Hematopoietic multipotent progenitor cell treated with erythropoietin and hydrocortisone succinate and interleukin-3 and kit ligand, for 15 days (in vitro differentiated cells): ENCODE results near the gene FOXRED1.
"Not testable (repeated sequence)": the region's sequence is repeated elsewhere in the genome, so short reads cannot be mapped to it uniquely, and the experiment has no call there.

Experiments used
- DNase-seq: peaks from one replicate; pipeline ENCODE4 v3.0.0-alpha.2; 2015; ENCODE audit warnings: low spot score

The FOXRED1 gene

GRCh38 chr11:126277322-126277721, 8.4 kb downstream of the FOXRED1 start:
- DNase-seq, result no peak

DNA sequence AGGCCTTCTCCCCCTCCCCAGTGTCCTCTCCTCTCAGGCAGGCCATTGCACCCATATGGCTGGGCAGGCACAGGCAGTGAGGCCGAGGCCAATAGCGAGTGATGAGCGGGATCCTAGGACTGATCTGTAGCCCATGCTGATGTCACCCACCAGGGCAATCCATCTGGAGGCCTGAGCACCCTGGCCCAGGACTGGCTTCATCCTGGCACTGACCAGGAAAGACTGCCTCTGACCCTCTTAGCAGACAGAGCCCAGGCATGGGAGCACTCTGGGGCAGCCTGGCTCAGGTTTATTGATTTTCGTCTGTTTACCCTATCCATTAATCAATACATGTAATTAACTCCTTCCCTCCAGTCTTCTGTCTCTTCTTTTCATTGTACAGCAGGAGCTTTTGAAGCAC, 8.8 kb downstream of the FOXRED1 start:
- no peak for DNase-seq

- DNase-seq, result no peak
These were observed 10.2 kb downstream of the FOXRED1 start for GRCh38 chr11:126279191-126279590.

DNA sequence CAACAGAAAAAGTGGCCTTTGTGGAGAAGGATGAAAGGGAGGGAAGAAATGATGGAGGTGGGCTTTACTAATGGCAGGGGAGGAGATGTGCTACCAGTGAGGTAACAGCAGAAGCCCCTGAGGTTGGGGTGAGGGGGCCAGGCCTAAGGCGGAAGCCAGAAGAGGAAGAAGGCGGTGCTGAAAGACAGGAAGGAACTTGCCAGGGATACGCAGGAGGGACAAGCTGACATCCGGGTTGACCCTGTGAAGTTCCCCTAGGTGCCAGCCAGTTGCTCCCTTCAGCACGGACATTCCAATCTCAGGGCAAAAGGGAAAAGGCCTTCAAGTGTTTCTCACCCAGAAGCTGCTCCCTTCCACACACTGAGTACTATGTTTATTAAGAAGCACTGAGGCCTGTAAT, 11.6 kb downstream of the FOXRED1 start:
- DNase-seq, result no peak

- no peak for DNase-seq
These were observed 12.3 kb downstream of the FOXRED1 start for GRCh38 chr11:126281245-126281644.

DNA sequence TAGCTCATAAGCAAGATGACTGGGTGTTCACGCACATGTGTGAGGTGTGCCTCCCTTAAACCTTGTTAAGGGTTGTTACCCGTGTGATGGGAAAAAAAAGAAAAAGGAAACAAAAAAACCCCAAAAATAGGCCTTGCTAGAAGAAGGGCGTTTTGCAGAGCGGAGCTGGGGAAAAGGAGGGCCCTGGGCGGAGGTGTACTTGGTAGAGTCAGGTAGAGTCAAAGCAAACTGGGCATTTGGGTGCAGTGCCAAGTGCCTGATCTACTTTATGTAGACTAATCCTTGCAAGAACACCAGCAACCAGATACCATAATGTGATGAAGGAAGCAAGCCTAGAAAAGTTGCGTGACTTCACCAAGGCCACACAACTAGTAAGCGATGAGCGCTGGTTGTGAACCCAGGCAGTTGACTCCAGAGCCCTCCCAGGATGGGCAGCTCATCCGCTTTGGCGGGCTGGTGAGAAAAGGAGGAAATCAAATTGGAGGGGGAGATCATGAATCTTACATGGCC, 12.8 kb downstream of the FOXRED1 start:
- DNase-seq, result no peak

- no peak for DNase-seq
These were observed 13.4 kb downstream of the FOXRED1 start for GRCh38 chr11:126282361-126282735.

GRCh38 chr11:126282736-126283591, 14.0 kb downstream of the FOXRED1 start, which contains the start of gene TIRAP:
Gene TIRAP (plus strand): TSS chr11:126283093. CDS start chr11:126290895, 7,802 bp downstream.
- no peak for DNase-seq

GRCh38 chr11:126284829-126285228, 15.9 kb downstream of the FOXRED1 start:
- DNase-seq, result peak; percentile 52

DNA sequence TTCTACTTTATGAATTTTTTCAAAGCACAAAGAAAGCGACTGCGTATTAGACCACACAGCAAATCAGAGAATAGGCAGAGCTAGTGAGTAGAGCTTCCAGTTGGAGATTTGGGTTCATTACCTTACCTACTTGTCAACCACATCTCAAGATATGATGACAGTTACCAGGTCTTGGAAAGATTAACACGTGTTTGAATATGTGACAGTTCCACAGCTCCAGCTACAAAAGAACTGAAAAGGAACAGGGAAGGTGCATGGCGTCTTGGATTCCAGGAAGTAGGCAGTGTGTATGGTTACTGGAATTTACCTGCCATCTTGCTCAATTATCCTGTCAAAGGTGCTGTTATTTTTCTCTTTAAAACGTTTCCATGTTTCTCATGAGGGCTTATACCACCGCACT, 19.3 kb downstream of the FOXRED1 start:
- DNase-seq, result no peak

GRCh38 chr11:126290887-126291286, 21.9 kb downstream of the FOXRED1 start:
- no peak for DNase-seq

DNA sequence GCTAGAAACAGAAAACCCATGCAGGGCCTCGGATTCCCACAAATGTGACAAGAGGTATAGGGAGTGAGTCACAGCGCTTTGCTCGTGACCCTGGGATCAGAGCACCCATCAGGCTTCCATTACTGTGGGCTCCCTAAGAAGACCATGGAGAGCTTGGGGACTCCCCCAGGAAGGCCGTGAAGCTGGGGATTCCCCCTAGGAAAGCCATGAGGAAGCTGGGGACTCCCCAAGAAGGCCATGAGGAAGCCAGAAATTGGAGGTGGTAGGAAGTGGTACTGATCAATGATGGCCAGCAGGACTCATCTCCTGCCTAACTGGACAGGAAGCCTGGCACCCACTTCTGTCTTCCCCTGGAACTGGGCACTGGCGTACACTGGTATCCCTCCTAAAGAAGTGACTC, 24.8 kb downstream of the FOXRED1 start:
- no peak for DNase-seq

GRCh38 chr11:126297004-126297403, 28.1 kb downstream of the FOXRED1 start:
- no peak for DNase-seq

DNA sequence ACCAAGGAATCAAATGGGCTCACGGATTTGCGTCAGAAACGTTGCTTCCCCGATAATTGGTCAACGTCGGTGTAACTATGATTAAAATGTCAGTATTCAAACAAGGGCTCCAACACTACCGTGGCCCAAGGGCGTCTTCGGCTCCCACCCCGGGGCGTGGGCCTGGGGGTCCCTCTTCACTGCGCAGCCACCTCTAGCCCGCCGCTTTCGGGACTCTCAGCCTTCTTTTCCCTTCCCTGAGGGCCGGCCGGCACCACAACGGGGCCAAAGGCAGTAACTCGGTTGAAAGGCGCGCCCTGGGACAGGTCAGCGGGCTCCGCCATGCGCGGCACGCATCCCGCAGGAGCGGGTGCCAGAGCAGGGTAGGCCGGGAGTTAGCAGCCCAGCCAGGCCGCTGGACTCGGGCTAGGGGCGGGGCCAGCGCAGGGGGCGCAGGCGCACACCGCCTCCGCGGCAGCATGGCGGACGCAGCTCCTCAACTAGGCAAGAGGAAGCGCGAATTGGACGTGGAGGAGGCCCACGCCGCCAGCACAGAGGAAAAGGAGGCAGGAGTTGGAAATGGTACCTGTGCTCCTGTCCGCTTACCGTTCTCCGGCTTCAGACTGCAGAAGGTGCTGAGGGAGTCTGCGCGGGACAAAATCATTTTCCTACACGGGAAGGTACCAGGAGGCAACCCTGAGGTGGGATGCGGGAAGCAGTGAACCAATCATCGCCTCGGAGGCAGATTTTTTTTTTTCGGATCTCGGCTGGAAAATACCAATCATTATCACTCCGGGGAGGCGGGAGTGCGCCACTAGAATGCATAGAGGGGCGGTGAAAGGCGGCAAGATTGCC, 34.9 kb downstream of the FOXRED1 start, which contains the start of gene DCPS:
DCPS (plus strand) TSS at position 438 of the 834 bp plus-strand sequence; CDS start at position 459, 21 bp downstream.
- DNase-seq, result peak; percentile 82

DNA sequence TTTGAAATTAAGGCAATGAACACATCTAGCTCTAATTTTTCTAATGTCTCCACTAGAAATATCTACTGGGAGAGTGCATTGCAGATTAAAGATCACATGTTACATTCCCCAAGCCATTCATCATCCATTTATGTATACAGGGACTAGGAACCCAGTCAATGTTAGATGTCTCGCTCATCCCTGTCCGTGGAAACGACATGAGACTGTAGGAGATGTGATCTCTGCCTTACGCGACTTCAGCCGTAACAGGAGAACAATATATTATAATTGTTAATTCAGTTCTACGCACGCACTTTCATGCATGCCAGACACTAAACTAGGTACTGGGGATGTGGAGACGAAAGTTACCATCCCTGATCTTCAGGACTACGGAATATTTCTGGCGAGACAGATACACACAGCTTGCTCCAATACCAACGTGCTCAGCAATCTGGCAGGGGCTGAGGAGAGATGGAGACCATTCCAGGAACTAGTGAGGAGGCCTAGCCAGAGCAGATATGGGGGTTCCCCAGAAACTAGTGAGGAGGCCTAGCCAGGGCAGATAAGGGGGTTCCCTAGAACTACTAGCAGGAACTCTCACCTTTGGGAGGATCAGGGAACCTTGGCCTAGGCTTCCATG, 35.6 kb downstream of the FOXRED1 start:
- peak; percentile 16 for DNase-seq

GRCh38 chr11:126305699-126306098, 36.7 kb downstream of the FOXRED1 start:
- DNase-seq, result no peak

GRCh38 chr11:126307706-126308105, 38.8 kb downstream of the FOXRED1 start:
- peak; percentile 21 for DNase-seq

DNA sequence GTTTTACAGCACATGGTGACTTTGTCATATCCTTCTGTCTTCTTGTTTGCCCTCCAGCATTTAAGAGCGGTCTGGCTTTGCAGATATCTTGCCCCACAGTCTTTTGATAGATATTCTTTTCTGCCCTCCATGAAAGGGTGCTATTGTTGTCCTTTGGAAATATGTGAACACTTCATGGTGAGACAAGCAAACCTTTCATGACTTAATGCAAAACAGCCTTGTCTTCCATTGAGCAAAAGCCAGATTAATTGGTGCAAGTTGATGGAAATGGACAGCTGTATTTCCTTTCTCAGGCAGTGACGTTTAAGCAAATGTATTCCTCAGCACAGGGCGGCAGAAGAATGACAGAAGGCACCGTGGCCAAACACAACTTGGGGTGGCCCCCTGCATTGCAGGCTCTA, 39.3 kb downstream of the FOXRED1 start:
- DNase-seq, result no peak

DNA sequence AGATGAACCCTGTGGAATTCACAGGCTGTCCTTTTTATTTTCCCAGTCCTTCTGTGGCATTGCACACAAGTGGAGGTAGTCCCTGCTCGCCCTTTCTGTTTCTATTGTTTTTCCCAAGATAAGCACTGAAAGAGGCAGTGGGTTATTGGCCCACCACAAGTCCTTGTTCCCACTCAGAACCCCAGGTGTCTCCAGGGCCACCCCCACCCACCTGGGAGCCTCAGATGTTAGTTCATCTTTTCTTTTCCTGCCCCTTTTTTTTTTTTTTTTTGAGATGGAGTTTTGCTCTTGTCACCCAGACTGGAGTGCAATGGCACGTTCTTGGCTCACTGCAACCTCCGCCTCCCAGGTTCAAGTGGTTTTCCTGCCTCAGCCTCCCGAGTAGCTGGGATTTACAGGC, 39.8 kb downstream of the FOXRED1 start:
- DNase-seq, result not testable (repeated sequence)

DNA sequence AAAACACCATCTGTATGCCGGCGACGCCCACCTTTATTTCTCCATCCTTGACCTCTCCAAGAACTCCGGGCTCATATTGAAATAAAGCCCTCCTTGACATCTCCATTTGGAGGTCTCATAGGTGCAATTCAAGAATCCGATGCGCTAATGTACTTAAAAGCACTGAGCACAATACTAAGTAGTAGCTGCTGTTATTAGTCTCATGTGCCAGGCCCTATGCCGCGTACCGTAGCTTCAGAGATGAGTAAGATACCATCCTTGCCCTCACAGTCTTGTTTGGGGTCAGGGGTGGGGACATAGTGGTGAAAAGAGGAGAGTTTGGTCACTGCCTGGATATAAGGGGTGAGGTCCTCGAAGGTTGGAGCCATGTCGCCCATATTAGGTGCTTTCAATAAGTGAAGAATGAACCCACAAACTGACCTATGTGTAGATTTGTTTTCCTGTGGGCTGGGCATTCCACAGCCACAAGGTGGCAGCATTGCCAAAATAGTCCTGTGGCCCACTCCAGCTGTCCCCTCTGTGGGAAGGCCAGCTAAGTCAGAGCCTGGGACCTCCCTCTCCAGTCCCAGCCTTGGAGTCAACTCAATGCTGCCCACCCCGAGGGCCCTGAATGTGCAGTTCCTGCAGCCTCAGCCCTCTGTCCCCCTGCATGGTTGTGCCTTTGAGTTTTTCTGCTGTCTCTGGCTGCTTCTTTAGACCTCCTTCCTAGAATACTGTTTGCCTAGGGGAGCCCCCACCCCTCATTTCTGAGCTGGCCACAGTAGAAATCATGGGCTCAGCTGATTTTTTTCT, 41.4 kb downstream of the FOXRED1 start:
- DNase-seq, result peak; percentile 80

DNA sequence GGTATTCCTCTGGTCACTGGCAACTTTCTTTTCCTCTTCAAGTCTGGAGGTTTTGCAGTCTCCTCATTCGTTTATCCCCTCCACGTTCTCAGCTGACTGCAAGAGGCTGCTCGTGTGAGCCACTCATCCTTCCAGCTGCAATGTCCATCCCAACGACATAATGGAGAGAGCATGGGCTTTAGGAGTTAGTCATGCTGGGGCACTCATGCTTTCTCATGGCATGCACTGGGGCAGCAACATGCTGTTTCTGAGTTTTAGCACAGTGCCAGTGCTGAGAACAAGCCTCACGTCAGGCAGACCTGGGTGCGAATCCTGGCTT, 42.0 kb downstream of the FOXRED1 start:
- DNase-seq, result no peak
